ENCODE data around the gene KIAA1549.

Gene KIAA1549

DNA sequence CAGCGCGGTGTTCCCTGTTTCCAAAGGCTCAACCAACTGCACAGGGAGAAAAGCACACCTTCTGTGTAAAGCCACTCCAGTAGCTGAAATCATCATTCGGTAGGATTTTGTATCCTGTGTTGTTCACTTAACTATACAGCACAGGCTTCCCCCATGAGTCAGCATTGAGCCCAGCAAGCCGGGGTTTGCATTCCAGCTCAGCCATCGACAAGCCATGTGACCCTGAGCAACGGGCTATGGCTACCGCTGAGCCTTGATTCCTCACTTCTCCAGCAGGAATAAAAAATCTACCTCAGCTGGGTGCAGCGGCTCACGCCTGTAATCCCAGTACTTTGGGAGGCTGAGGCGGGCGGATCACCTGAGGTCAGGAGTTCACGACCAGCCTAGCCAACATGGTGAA lies 139.1 kb downstream of the KIAA1549 start:
- intact Hi-C loops (cut with micrococcal nuclease): no loop called here
- Mint-ChIP-seq H3K4me1 (ENCODE audit: low read depth) (no peaks in the 10 kb centered on the region), H3K36me3 (ENCODE audit: low read depth) (no peaks in the 10 kb centered on the region), H3K9me3 (no peaks in the 10 kb centered on the region), H3K27ac (no peak overlapping the region), H3K4me3 (no peak overlapping the region), H3K27me3 (no peaks in the 10 kb centered on the region)

DNA sequence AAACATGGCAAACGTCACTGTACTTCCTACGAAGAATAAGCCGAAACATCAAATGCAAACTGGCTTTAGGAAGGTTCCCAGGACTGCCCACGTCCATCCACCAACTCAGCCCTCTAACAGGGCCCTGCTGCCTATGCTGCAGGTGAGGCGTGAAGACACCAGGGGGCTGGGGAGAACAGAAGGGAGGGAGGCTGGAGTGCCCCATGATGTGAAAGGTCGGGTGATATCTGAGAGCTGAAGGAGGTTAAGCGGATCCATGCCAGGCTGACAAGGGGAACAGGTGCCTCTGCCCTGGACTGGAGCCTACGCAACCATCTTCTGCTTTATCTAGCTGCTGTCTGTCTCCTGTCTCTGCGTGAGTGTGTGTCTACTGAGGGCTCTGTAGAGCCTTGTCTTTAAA lies 143.0 kb downstream of the KIAA1549 start:
- intact Hi-C loops (cut with micrococcal nuclease): no loop called here
- Mint-ChIP-seq H3K27ac (no peak overlapping the region), H3K27me3 (no peaks in the 10 kb centered on the region), H3K36me3 (ENCODE audit: low read depth) (no peaks in the 10 kb centered on the region), H3K4me3 (no peak overlapping the region), H3K9me3 (no peaks in the 10 kb centered on the region), H3K4me1 (ENCODE audit: low read depth) (no peaks in the 10 kb centered on the region)

DNA sequence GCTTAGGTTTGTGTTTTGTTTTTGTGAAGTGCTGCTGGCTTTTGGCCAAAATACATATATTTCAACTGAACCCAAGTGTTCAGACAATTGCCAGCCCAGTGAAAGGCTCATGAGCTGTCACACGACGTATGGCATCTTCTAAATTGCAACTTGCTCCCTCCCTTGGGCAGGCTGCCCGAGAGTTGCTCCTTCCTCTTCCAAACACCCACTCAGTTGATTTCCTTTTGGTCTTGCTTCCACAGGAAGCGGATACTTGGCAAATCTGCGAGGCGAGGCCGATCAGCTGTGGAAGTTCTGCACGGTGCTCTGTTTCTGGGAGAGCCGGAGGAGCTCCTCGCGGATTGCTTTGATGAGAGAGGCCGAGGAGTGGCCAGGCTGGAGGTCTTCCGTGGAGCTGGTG lies 143.6 kb downstream of the KIAA1549 start:
- Mint-ChIP-seq H3K27ac (no peak overlapping the region), H3K9me3 (no peaks in the 10 kb centered on the region), H3K27me3 (no peaks in the 10 kb centered on the region), H3K36me3 (ENCODE audit: low read depth) (no peaks in the 10 kb centered on the region), H3K4me3 (no peak overlapping the region), H3K4me1 (ENCODE audit: low read depth) (no peaks in the 10 kb centered on the region)
- intact Hi-C loops (cut with micrococcal nuclease): no loop called here

- intact Hi-C loops (cut with micrococcal nuclease): no loop called here
Measured at GRCh38 chr7:138835087-138835486, 146.1 kb downstream of the KIAA1549 start.

DNA sequence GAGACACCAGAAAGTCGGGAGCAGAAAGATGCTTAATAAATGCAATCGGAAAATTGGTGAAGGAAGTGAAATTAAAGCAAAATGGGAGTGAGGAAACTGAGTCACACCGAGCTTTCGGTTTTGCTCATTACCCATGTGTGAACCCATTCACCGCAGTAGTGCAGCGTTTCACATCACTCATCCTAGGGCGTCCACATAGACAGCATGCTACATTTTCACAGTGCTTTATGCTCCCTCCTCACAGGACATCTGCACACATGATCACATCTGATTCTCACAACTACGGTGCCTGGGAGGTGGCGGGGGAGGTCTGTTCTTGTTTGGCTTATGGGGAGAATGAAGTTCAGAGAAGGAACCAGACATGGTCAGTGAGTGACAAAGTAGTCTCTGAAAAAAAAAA lies 146.6 kb downstream of the KIAA1549 start:
- no peak overlapping the region for H3K4me3 Mint-ChIP-seq
- H3K36me3 Mint-ChIP-seq (ENCODE audit: low read depth): no peaks in the 10 kb centered on the region
- no peak overlapping the region for H3K27ac Mint-ChIP-seq
- intact Hi-C loops (cut with micrococcal nuclease): no loop called here
- no peaks in the 10 kb centered on the region for H3K27me3 Mint-ChIP-seq
- H3K4me1 Mint-ChIP-seq (ENCODE audit: low read depth): no peaks in the 10 kb centered on the region
- no peaks in the 10 kb centered on the region for H3K9me3 Mint-ChIP-seq

More at GRCh38 chr7:138835087-138835486, 146.1 kb downstream of the KIAA1549 start:
- Mint-ChIP-seq H3K4me3 (no peak overlapping the region), H3K27ac (no peak overlapping the region), H3K36me3 (ENCODE audit: low read depth) (no peaks in the 10 kb centered on the region), H3K9me3 (no peaks in the 10 kb centered on the region), H3K27me3 (no peaks in the 10 kb centered on the region), H3K4me1 (ENCODE audit: low read depth) (no peaks in the 10 kb centered on the region)

DNA sequence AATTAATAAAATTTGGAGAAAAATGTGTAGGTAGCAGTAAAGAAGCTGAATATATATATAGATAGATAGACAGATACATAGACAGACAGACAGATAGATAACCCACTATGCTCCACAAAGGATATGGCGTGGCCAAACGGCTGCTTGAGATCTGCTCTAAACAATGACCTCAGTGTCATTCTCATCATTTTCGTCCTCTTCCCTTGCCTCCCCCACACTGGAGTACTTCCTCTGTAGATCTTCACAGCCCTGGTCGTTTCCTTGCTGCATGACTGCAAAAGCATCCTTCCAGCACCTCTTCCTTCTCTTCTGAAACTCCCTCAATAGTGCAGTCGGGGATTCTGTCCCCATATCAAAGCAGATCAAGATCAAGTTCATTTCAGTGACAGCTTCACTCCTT lies 147.6 kb downstream of the KIAA1549 start:
- no peaks in the 10 kb centered on the region for H3K27me3 Mint-ChIP-seq
- no peaks in the 10 kb centered on the region for H3K4me1 Mint-ChIP-seq (ENCODE audit: low read depth)
- no peaks in the 10 kb centered on the region for H3K9me3 Mint-ChIP-seq
- no peak overlapping the region for H3K27ac Mint-ChIP-seq
- H3K36me3 Mint-ChIP-seq (ENCODE audit: low read depth): no peaks in the 10 kb centered on the region
- no peak overlapping the region for H3K4me3 Mint-ChIP-seq
- intact Hi-C loops (cut with micrococcal nuclease): no loop called here

- no peaks in the 10 kb centered on the region for H3K4me1 Mint-ChIP-seq (ENCODE audit: low read depth)
- no peak overlapping the region for H3K27ac Mint-ChIP-seq
- no peaks in the 10 kb centered on the region for H3K9me3 Mint-ChIP-seq
- intact Hi-C loops (cut with micrococcal nuclease): no loop called here
- H3K4me3 Mint-ChIP-seq: no peak overlapping the region
- H3K27me3 Mint-ChIP-seq: no peaks in the 10 kb centered on the region
- no peaks in the 10 kb centered on the region for H3K36me3 Mint-ChIP-seq (ENCODE audit: low read depth)
Measured at GRCh38 chr7:138832966-138833365, 148.2 kb downstream of the KIAA1549 start.

GRCh38 chr7:138829335-138829734 lies 151.9 kb downstream of the KIAA1549 start:
- Mint-ChIP-seq H3K4me1 (ENCODE audit: low read depth) (no peaks in the 10 kb centered on the region), H3K27me3 (no peaks in the 10 kb centered on the region)

DNA sequence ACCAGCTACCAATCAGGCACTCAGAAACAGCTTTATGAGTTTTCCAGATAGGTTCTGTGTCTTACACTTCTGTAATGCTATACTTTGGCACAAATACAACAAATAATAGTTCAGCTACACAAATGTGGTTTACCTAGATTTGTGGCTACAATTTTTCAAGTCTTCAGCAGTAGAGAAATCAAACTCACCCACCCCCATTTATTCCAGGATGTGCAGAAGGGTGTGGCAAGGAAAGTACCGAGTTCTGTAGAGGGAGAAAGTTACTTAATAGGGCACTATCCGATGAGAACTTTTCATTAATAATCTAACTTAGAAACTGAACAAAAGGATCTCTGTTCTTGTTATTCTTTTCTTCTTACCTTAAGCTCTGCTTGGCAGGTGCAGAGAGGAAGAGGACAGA lies 152.9 kb downstream of the KIAA1549 start:
- no peak overlapping the region for H3K27ac Mint-ChIP-seq
- H3K4me3 Mint-ChIP-seq: no peak overlapping the region
- no peaks in the 10 kb centered on the region for H3K4me1 Mint-ChIP-seq (ENCODE audit: low read depth)
- no peaks in the 10 kb centered on the region for H3K9me3 Mint-ChIP-seq
- intact Hi-C loops (cut with micrococcal nuclease): no loop called here
- no peaks in the 10 kb centered on the region for H3K27me3 Mint-ChIP-seq
- no peaks in the 10 kb centered on the region for H3K36me3 Mint-ChIP-seq (ENCODE audit: low read depth)

More at GRCh38 chr7:138829335-138829734, 151.9 kb downstream of the KIAA1549 start:
- Mint-ChIP-seq H3K36me3 (ENCODE audit: low read depth) (no peaks in the 10 kb centered on the region), H3K27ac (no peak overlapping the region), H3K9me3 (no peaks in the 10 kb centered on the region), H3K4me3 (no peak overlapping the region)
- intact Hi-C loops (cut with micrococcal nuclease): no loop called here

- intact Hi-C loops (cut with micrococcal nuclease): no loop called here
- H3K27me3 Mint-ChIP-seq: no peaks in the 10 kb centered on the region
- no peaks in the 10 kb centered on the region for H3K36me3 Mint-ChIP-seq (ENCODE audit: low read depth)
- H3K9me3 Mint-ChIP-seq: no peaks in the 10 kb centered on the region
- H3K4me3 Mint-ChIP-seq: no peak overlapping the region
- H3K4me1 Mint-ChIP-seq (ENCODE audit: low read depth): no peaks in the 10 kb centered on the region
- no peak overlapping the region for H3K27ac Mint-ChIP-seq
Measured at GRCh38 chr7:138825049-138825721, 156.0 kb downstream of the KIAA1549 start.

DNA sequence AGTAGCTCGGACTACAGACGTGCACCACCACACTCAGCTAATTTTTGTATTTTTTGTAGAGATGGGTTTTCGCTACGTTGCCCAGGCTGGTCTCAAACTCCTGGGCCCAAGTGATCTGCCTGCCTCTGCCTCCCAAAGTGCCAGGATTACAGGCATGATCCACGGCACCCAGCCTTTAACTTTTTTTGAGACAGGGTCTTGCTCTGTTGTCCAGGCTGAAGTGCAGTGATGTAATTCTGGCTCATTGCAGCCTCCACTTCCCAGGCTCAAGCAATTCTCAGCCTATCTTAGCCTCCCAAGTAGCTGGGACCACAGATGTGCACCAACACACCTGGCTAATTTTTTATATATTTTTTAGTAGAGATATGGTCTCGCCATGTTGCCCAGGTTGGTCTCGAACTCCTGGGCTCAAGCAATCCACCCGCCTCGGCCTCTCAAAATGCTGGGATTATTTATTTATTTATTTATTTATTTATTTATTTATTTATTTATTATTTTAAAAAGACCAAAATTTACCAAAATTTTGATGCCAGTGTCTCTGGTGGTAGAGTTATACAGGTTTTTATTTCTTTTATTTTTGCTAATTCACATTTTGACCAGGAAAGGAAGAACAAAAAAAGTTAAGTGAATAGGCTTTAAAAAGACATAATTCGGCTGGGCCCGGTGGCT lies 158.2 kb downstream of the KIAA1549 start:
- Mint-ChIP-seq H3K4me3 (no peak overlapping the region), H3K9me3 (no peaks in the 10 kb centered on the region), H3K27ac (no peak overlapping the region), H3K27me3 (no peaks in the 10 kb centered on the region), H3K4me1 (ENCODE audit: low read depth) (no peaks in the 10 kb centered on the region), H3K36me3 (ENCODE audit: low read depth) (no peaks in the 10 kb centered on the region)
- intact Hi-C loops (cut with micrococcal nuclease): no loop called here

DNA sequence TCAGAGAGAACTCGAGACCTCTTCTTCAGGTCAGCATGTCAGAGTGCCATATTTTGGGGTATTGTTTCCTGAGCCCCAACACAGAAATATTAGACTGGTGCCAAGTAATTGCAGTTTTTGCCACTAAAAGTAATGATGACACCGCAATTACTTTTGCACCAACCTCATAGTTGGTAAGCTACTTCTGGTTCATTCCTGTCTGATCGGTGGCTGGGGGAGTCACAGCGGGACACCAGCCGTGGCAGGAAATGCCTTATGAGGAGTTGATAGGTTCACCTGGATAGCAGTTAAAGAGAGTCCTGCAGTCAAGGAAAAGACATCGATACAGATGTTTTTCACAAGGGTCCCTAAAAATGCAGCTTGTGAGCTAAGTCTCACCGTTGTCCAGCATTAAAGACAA lies 159.3 kb downstream of the KIAA1549 start:
- intact Hi-C loops (cut with micrococcal nuclease): no loop called here
- H3K9me3 Mint-ChIP-seq: no peaks in the 10 kb centered on the region
- H3K4me1 Mint-ChIP-seq (ENCODE audit: low read depth): no peaks in the 10 kb centered on the region
- no peaks in the 10 kb centered on the region for H3K27me3 Mint-ChIP-seq
- H3K4me3 Mint-ChIP-seq: no peak overlapping the region
- no peaks in the 10 kb centered on the region for H3K36me3 Mint-ChIP-seq (ENCODE audit: low read depth)
- no peak overlapping the region for H3K27ac Mint-ChIP-seq

DNA sequence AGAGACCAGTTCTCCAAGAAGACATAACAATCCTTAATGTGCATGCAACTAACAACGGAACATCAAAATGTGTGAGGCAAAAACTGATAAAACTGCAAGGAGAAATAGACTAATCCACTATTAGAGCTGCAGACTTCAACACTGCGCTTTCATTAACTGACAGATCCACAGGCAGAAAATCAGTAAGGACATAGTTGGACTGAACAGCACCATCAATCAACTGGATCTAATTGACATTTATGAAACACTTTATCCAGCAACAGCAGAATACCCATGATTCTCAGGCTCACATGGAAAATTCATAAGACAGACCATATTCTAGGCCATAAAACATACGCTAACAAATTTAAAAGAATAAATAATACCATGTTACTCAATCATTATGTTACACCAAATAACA lies 161.6 kb downstream of the KIAA1549 start:
- H3K27me3 Mint-ChIP-seq: no peaks in the 10 kb centered on the region
- H3K36me3 Mint-ChIP-seq (ENCODE audit: low read depth): no peaks in the 10 kb centered on the region
- intact Hi-C loops (cut with micrococcal nuclease): no loop called here
- no peaks in the 10 kb centered on the region for H3K9me3 Mint-ChIP-seq
- H3K4me3 Mint-ChIP-seq: no peak overlapping the region
- no peak overlapping the region for H3K27ac Mint-ChIP-seq
- no peaks in the 10 kb centered on the region for H3K4me1 Mint-ChIP-seq (ENCODE audit: low read depth)

DNA sequence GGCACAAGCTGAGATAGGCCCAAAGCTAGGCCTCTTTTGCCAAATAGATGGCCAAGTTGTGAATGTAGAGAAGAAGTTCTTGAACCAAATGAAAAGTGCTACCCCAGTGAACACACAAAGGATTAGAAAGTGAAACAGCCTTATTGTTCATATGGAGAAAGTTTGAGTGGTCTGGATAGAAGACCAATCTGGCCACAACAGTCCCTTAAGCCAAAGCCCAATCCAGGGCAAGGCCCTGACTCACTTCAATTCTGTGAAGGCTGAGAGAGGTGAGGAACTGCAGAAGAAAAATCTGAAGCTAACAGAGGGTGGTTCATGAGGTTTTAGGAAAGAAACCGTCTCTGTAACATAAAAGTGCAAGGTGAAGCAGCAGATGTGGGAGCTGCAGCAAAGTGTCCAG lies 164.5 kb downstream of the KIAA1549 start:
- no peak overlapping the region for H3K27ac Mint-ChIP-seq
- H3K9me3 Mint-ChIP-seq: no peaks in the 10 kb centered on the region
- no peaks in the 10 kb centered on the region for H3K4me1 Mint-ChIP-seq (ENCODE audit: low read depth)
- no peaks in the 10 kb centered on the region for H3K36me3 Mint-ChIP-seq (ENCODE audit: low read depth)
- intact Hi-C loops (cut with micrococcal nuclease): no loop called here
- H3K4me3 Mint-ChIP-seq: no peak overlapping the region
- H3K27me3 Mint-ChIP-seq: no peaks in the 10 kb centered on the region

DNA sequence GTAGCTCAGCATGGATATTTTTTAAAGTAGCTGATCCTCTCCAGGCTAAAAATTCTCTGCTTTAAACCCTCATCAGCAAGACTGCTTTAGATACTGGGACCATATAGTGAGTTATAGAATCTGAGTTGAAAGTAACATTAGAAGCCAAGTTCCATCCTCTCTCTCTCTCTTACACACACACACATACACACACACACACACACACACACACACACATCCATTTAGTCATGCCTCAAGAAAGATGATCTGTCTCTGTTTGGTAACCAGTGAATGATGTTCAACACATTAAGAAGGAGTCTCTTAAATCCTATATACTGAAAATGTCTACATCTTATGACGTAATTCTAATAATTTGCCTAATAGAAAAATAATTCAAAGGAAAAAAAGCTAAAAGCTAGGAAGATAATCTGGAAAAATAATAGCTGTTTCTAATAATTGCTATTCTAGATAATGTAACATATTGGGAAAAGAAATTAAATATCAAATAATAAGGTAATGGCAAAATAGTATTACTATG lies 166.3 kb downstream of the KIAA1549 start:
- H3K27me3 Mint-ChIP-seq: no peaks in the 10 kb centered on the region
- intact Hi-C loops (cut with micrococcal nuclease): no loop called here
- H3K27ac Mint-ChIP-seq: no peak overlapping the region

More for the DNA sequence above, 166.3 kb downstream of the KIAA1549 start:
- no peak overlapping the region for H3K4me3 Mint-ChIP-seq
- no peaks in the 10 kb centered on the region for H3K9me3 Mint-ChIP-seq
- H3K36me3 Mint-ChIP-seq (ENCODE audit: low read depth): no peaks in the 10 kb centered on the region
- no peaks in the 10 kb centered on the region for H3K4me1 Mint-ChIP-seq (ENCODE audit: low read depth)

All from dendritic cell treated with granulocyte-macrophage colony-stimulating factor and Interleukin-4, amounts not matched to agents 40 ng/mL and 50 ng/mL, for 4 days (primary cell).